ENCODE data around the gene SUSD1. TPM values are rescaled to one million over a fixed set of nuclear protein-coding genes. Genes with fewer than 3 reads are reported as not detected.
A peak's percentile ranks its signal among the peaks of the same experiment; 100 is the strongest.

Gene SUSD1
- total RNA-seq, 1 donor from 2014 or later = 33.8 TPM

DNA sequence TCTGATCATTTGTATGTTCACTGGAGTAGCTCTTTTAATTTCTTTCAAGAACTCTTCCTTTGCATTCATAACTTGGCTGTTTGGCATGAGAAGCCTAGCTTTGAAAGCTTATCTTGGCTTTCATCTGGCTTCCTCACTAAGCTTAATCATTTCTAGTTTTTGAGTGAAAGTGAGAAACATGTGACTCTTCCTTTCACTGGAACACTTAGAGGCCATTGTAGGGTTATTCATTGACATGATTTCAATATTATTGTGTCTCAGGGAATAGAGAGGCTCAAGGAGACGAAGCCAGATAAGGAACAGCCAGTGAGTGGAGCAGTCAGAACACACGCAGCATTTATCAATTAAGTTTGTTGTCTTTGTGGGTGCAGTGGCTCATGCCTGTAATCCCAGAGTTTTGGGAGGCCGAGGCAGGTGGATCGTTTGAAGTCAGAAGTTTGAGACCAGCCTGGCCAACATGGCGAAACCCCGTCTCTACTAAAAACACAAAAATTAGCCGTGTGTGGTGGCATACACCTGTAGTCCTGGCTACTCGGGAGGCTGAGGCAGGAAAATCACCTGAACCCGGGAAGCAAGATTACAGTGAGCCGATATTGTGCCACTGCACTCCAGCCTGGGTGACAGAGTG is 180.2 kb downstream of the SUSD1 start:
- TF ChIP-seq, protein P1, sequence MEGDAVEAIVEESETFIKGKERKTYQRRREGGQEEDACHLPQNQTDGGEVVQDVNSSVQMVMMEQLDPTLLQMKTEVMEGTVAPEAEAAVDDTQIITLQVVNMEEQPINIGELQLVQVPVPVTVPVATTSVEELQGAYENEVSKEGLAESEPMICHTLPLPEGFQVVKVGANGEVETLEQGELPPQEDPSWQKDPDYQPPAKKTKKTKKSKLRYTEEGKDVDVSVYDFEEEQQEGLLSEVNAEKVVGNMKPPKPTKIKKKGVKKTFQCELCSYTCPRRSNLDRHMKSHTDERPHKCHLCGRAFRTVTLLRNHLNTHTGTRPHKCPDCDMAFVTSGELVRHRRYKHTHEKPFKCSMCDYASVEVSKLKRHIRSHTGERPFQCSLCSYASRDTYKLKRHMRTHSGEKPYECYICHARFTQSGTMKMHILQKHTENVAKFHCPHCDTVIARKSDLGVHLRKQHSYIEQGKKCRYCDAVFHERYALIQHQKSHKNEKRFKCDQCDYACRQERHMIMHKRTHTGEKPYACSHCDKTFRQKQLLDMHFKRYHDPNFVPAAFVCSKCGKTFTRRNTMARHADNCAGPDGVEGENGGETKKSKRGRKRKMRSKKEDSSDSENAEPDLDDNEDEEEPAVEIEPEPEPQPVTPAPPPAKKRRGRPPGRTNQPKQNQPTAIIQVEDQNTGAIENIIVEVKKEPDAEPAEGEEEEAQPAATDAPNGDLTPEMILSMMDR (IDR thresholded peaks at IDR 0.05; ENCODE audit: insufficient read depth, low read length, poor library complexity, severe bottlenecking) = no peak
- peak; percentile 69 for DNase-seq (ENCODE audit: low read depth)
- Histone ChIP-seq H3K36me3 (ENCODE audit: control insufficient read depth, insufficient read depth, low read length) (no peaks in the 10 kb centered on the region), H3K27me3 (ENCODE audit: control insufficient read depth, insufficient read depth, low read length) (no peaks in the 10 kb centered on the region), H3K4me3 (ENCODE audit: low read depth, low read length) (no peak overlapping the region)

DNA sequence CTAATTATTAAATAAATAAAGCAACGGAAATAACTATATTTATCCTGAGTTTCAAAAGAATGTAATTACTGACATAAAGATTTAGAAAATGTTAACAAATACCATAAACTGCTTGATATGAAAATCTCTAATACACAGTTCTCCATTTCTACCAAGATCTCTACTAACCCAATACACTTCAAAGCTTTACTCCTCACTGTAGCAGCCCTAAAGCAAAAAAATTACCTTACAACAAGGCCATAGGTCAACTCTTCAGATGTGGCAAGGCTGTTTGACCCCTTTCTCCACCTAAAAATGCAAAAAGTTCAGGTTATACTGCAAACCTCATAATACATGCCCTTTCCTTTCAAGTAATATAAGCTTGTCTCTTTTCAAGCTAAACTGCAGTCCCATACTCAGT is 181.8 kb downstream of the SUSD1 start:
- DNase-seq (ENCODE audit: low read depth) = no peak
- no peak overlapping the region for H3K4me3 ChIP-seq (ENCODE audit: low read depth, low read length)
- no peaks in the 10 kb centered on the region for H3K27me3 ChIP-seq (ENCODE audit: control insufficient read depth, insufficient read depth, low read length)
- H3K36me3 ChIP-seq (ENCODE audit: control insufficient read depth, insufficient read depth, low read length) = no peaks in the 10 kb centered on the region
- TF ChIP-seq, protein P1 (IDR thresholded peaks at IDR 0.05; ENCODE audit: insufficient read depth, low read length, poor library complexity, severe bottlenecking) = no peak

DNA sequence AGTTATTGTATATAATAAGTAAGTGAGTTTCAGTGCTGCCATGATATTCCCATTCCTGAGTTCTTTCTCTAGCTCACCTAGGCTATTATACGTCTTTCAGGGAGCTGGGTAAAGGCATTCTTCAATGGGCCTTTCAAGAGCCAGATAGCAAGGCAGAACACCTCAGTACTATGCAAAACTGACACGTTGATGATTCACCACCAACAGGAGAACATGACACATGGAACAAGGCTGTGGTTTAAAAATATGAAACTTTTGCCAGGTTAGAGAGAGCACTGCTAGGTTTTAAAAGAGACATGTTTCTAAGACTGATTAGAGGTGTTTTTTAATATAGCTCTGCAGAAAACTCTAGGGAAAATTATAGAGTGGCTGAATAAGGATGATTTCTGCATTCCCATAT is 182.6 kb downstream of the SUSD1 start:
- TF ChIP-seq, protein P1 (IDR thresholded peaks at IDR 0.05; ENCODE audit: insufficient read depth, low read length, poor library complexity, severe bottlenecking) = no peak
- H3K36me3 ChIP-seq (ENCODE audit: control insufficient read depth, insufficient read depth, low read length) = no peaks in the 10 kb centered on the region
- H3K27me3 ChIP-seq (ENCODE audit: control insufficient read depth, insufficient read depth, low read length) = no peaks in the 10 kb centered on the region
- H3K4me3 ChIP-seq (ENCODE audit: low read depth, low read length) = no peak overlapping the region
- peak; percentile 79 for DNase-seq (ENCODE audit: low read depth)

DNA sequence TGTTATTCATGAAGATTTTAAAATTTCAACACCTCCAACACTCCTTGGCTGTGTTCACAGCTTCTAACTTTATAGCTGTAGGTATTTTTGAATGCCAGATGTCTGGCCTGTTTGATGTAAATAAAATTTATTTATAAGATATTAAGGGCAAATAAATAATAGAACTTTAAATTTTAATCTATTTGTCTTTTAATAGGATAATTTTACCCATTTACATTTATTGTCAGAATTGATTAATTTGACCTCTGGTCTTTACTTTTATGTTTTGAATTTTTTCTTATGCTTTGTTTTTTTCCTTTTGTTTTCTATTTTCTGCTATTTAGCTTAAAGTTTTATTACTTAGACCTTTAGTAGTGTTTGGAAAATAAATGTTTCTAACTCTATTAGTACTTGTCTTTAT is 183.9 kb downstream of the SUSD1 start:
- Histone ChIP-seq H3K4me3 (ENCODE audit: low read depth, low read length) (no peak overlapping the region), H3K36me3 (ENCODE audit: control insufficient read depth, insufficient read depth, low read length) (no peaks in the 10 kb centered on the region), H3K27me3 (ENCODE audit: control insufficient read depth, insufficient read depth, low read length) (no peaks in the 10 kb centered on the region)
- no peak for DNase-seq (ENCODE audit: low read depth)
- TF ChIP-seq, protein P1 (IDR thresholded peaks at IDR 0.05; ENCODE audit: insufficient read depth, low read length, poor library complexity, severe bottlenecking) = no peak

Other genes starting within 250 kb of the SUSD1 start
- gene PTBP3, start 158.3 kb upstream of the SUSD1 start, total RNA-seq = 79.8 and 86.0 TPM in 2 replicates
- 11.2 and 15.2 TPM in 2 replicates for gene HSDL2, start 204.8 kb upstream of the SUSD1 start, total RNA-seq